CD14-positive monocyte (primary cell): Measurements from ENCODE around the gene BSPRY. TPM values are rescaled to one million over a fixed set of nuclear protein-coding genes. Genes with fewer than 3 reads are reported as not detected.

ENCODE experiments used
- DNase-seq, 3 donors: peaks; one replicate each; pipeline ENCODE4 v3.0.0-alpha.2; 2011 to 2022
- H2AFZ ChIP-seq: 2 replicates; pipeline ENCODE4 v1.6.0; 2012; ENCODE audit warnings: mild to moderate bottlenecking, low read depth, low read length, inconsistent platforms; ENCODE audit not compliant: insufficient read depth, poor library complexity, severe bottlenecking
- H3K27ac ChIP-seq, 2 donors: 1 replicate in 1 of 2; 2 replicates in 1 of 2; pipeline ENCODE4 v1.5.1; 2012 to 2013; ENCODE audit warnings: low read length in 2 of 2, control low read depth in 1 of 2, inconsistent platforms in 1 of 2, low read depth in 1 of 2, mild to moderate bottlenecking in 1 of 2
- H3K27me3 ChIP-seq, 2 donors: one replicate each; pipeline versions ENCODE4 v1.6.0 to v1.6.1; 2011 to 2013; ENCODE audit warnings: low read length in 2 of 2; ENCODE audit not compliant: control insufficient read depth in 2 of 2, insufficient read depth in 2 of 2
- H3K36me3 ChIP-seq, 2 donors: replicated peaks in 1 of 2; 1 replicate in 1 of 2; 2 replicates in 1 of 2; pipeline versions ENCODE4 v1.5.1 to v1.6.1; 2012 to 2013; ENCODE audit warnings: low read length in 2 of 2, control low read depth in 1 of 2, inconsistent platforms in 1 of 2, mild to moderate bottlenecking in 1 of 2; ENCODE audit not compliant: insufficient read depth in 2 of 2, control insufficient read depth in 1 of 2
- H3K4me1 ChIP-seq, 2 donors: 1 replicate in 1 of 2; 2 replicates in 1 of 2; pipeline versions ENCODE4 v1.5.1 to v1.6.1; 2012 to 2013; ENCODE audit warnings: low read length in 2 of 2, control low read depth in 1 of 2, inconsistent platforms in 1 of 2, mild to moderate bottlenecking in 1 of 2, moderate library complexity in 1 of 2; ENCODE audit not compliant: insufficient read depth in 2 of 2, control insufficient read depth in 1 of 2
- H3K4me2 ChIP-seq: replicated peaks from 2 replicates; pipeline ENCODE3; 2012; ENCODE audit warnings: low read length, moderate library complexity, mild to moderate bottlenecking; ENCODE audit not compliant: poor library complexity, severe bottlenecking; ENCODE audit errors: extremely low read depth
- H3K4me3 ChIP-seq, 3 experiments: fragments of 200-600 bp in 1 of 3; sonication (generic) in 1 of 3; replicated peaks in 1 of 3; 1 replicate in 2 of 3; 2 replicates in 1 of 3; pipeline ENCODE4 v1.5.1; 2011 to 2013; ENCODE audit warnings: low read length in 3 of 3, mild to moderate bottlenecking in 3 of 3, control low read depth in 2 of 3, low read depth in 2 of 3, inconsistent platforms in 1 of 3, moderate library complexity in 1 of 3
- H3K79me2 ChIP-seq: 2 replicates; pipeline ENCODE4 v1.6.0; 2012; ENCODE audit warnings: mild to moderate bottlenecking, control low read depth, inconsistent platforms, low read length, moderate library complexity; ENCODE audit not compliant: insufficient read depth
- H3K9ac ChIP-seq: 2 replicates; pipeline ENCODE4 v1.6.0; 2017; ENCODE audit warnings: low read length, mild to moderate bottlenecking; ENCODE audit not compliant: insufficient read depth, poor library complexity, severe bottlenecking
- H3K9me3 ChIP-seq, 2 donors: replicated peaks in 1 of 2; 1 replicate in 1 of 2; 2 replicates in 1 of 2; pipeline versions ENCODE4 v1.5.1 to v1.6.1; 2012 to 2013; ENCODE audit warnings: low read length in 2 of 2, control low read depth in 1 of 2; ENCODE audit not compliant: control insufficient read depth in 1 of 2, insufficient read depth in 1 of 2
- H4K20me1 ChIP-seq: 2 replicates; pipeline ENCODE4 v1.6.0; 2012; ENCODE audit warnings: mild to moderate bottlenecking, low read length, control low read depth, moderate library complexity; ENCODE audit not compliant: insufficient read depth
- H3K27ac Mint-ChIP-seq, 7 donors: one replicate each; pipeline ENCODE4 v1.8.0; 2020; ENCODE audit warnings: mild to moderate bottlenecking in 7 of 7, mixed read lengths in 7 of 7, moderate library complexity in 6 of 7, inconsistent platforms in 2 of 7
- H3K27me3 Mint-ChIP-seq, 3 donors: one replicate each; pipeline ENCODE4 v1.8.0; 2021 to 2022; ENCODE audit warnings: low read depth in 3 of 3, mild to moderate bottlenecking in 3 of 3, mixed read lengths in 3 of 3, moderate library complexity in 3 of 3, inconsistent platforms in 1 of 3
- H3K36me3 Mint-ChIP-seq, 2 donors: one replicate each; pipeline ENCODE4 v1.8.0; 2020; ENCODE audit warnings: mixed read lengths in 2 of 2, inconsistent platforms in 1 of 2, mild to moderate bottlenecking in 1 of 2
- H3K4me1 Mint-ChIP-seq: one replicate; pipeline ENCODE4 v1.8.0; 2020; ENCODE audit warnings: mild to moderate bottlenecking, mixed read lengths
- H3K4me3 Mint-ChIP-seq, 2 donors: one replicate each; pipeline ENCODE4 v1.8.0; 2020; ENCODE audit warnings: mild to moderate bottlenecking in 2 of 2, mixed read lengths in 2 of 2, moderate library complexity in 1 of 2
- H3K9me3 Mint-ChIP-seq, 7 donors: one replicate each; pipeline ENCODE4 v1.8.0; 2020 to 2022; ENCODE audit warnings: mixed read lengths in 7 of 7, mild to moderate bottlenecking in 6 of 7, moderate library complexity in 6 of 7, inconsistent platforms in 2 of 7
- WGBS: methylation state at CpG from one replicate; pipeline ENCODE4 v1.1.5; 2013; ENCODE audit warnings: missing lambda C conversion rate; ENCODE audit not compliant: insufficient coverage; 5-methylcytosine and 5-hydroxymethylcytosine counted together
- intact Hi-C, 2 donors: fragments of 100-400 bp; cut with micrococcal nuclease; formaldehyde crosslinking; loops; one replicate each; pipeline versions ENCODE4 v1.15.0 to v1.15.1; 2023
- polyA plus RNA-seq, 3 donors: library from polyadenylated mRNA; depleted of rRNA in 1 of 3; unstranded in 2 of 3; stranded (reverse) in 1 of 3; fragments of 300-500 nt in 2 of 3; fragments of >200 nt in 1 of 3; fragmentation: Illumina TruSeq in 2 of 3; gene quantifications; 1 replicate in 2 of 3; 2 replicates in 1 of 3; pipeline ENCODE4 v1.2.3, GENCODE V29; 2012 to 2021
- TF ChIP-seq, protein P1 (sequence below): fragments of 200-600 bp; IDR thresholded peaks from one replicate; pipeline ENCODE4 v1.8.0; 2022; ENCODE audit warnings: antibody characterized with exemption, mild to moderate bottlenecking

Gene BSPRY
- polyA plus RNA-seq, 3 donors, result 0.16 TPM; not detected in 2

GRCh38 chr9:113320051-113320450, 29.3 kb upstream of the BSPRY start:
- Histone ChIP-seq H3K4me3 (no peak overlapping the region), H3K9ac (no peak overlapping the region), H3K4me2 (no peak overlapping the region), H2AFZ (no peak overlapping the region), H4K20me1 (no peaks in the 10 kb centered on the region), H3K4me1 (no peaks in the 10 kb centered on the region), H3K36me3 (no peaks in the 10 kb centered on the region), H3K27me3 (no peaks in the 10 kb centered on the region), H3K79me2 (no peaks in the 10 kb centered on the region), H3K9me3 (no peaks in the 10 kb centered on the region), H3K27ac (no peak overlapping the region)
- Mint-ChIP-seq H3K36me3 (no peaks in the 10 kb centered on the region), H3K4me1 (no peaks in the 10 kb centered on the region), H3K27me3 (peaks cover 0 to 1% (median 0%) of the 10 kb centered on the region in 3 donors), H3K27ac (no peak overlapping the region), H3K4me3 (no peak overlapping the region), H3K9me3 (peaks cover 0 to 1% (median 0%) of the 10 kb centered on the region in 7 donors)
- TF ChIP-seq, protein P1, sequence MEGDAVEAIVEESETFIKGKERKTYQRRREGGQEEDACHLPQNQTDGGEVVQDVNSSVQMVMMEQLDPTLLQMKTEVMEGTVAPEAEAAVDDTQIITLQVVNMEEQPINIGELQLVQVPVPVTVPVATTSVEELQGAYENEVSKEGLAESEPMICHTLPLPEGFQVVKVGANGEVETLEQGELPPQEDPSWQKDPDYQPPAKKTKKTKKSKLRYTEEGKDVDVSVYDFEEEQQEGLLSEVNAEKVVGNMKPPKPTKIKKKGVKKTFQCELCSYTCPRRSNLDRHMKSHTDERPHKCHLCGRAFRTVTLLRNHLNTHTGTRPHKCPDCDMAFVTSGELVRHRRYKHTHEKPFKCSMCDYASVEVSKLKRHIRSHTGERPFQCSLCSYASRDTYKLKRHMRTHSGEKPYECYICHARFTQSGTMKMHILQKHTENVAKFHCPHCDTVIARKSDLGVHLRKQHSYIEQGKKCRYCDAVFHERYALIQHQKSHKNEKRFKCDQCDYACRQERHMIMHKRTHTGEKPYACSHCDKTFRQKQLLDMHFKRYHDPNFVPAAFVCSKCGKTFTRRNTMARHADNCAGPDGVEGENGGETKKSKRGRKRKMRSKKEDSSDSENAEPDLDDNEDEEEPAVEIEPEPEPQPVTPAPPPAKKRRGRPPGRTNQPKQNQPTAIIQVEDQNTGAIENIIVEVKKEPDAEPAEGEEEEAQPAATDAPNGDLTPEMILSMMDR, result no peak
- no peak for DNase-seq
- WGBS, result 100% methylated on average over 1 of the region's 3 CpGs
- intact Hi-C loops, result no loop called here

DNA sequence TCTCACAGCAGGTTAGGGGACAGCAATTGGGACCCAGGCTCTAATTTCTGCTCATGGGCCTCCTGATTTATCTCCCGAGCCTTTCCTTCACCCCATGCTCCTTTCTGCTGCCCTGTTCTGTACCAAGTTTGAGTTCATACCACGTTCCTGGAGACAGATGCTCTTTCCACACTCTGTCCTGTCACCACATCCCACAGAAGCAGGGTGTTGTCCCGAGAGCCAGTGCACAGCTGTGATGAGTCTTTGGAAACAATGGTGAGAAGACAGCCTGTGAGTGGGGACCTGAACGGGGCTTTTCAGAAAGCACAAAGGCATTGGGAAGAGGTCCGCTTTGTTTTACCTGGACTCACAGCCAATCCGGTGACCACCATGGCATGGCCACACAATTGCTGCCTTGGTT, 26.7 kb upstream of the BSPRY start:
- H3K36me3 ChIP-seq, result no peaks in the 10 kb centered on the region
- H3K9me3 ChIP-seq, result no peaks in the 10 kb centered on the region
- no peaks in the 10 kb centered on the region for H3K36me3 Mint-ChIP-seq
- no peak overlapping the region for H3K27ac Mint-ChIP-seq
- intact Hi-C loops, result no loop called here
- no peaks in the 10 kb centered on the region for H3K27me3 ChIP-seq
- H3K4me1 Mint-ChIP-seq, result no peaks in the 10 kb centered on the region
- no peak overlapping the region for H3K4me3 Mint-ChIP-seq
- no peak overlapping the region for H2AFZ ChIP-seq
- TF ChIP-seq, protein P1, result no peak
- no peak overlapping the region for H3K27ac ChIP-seq
- no peaks in the 10 kb centered on the region for H4K20me1 ChIP-seq
- H3K9me3 Mint-ChIP-seq, result no peaks in the 10 kb centered on the region
- DNase-seq, result no peak
- WGBS, result 94% methylated on average over 4 of the region's 6 CpGs
- no peak overlapping the region for H3K4me3 ChIP-seq
- peaks cover 0 to 1% (median 0%) of the 10 kb centered on the region in 3 donors for H3K27me3 Mint-ChIP-seq
- no peak overlapping the region for H3K4me2 ChIP-seq
- no peaks in the 10 kb centered on the region for H3K4me1 ChIP-seq
- H3K79me2 ChIP-seq, result no peaks in the 10 kb centered on the region
- H3K9ac ChIP-seq, result no peak overlapping the region
